SU-DHL-6 (cell line): ENCODE results near the gene AARS2.

Experiments used
- H2AFZ ChIP-seq: fragments of 200-600 bp; sonication (generic); 2 replicates; pipeline ENCODE4 v1.6.1; 2014; ENCODE audit warnings: low read depth, mild to moderate bottlenecking, moderate library complexity, mixed read lengths, antibody characterized with exemption, low read length; ENCODE audit not compliant: severe bottlenecking
- H3F3A ChIP-seq: fragments of 200-600 bp; shearing (Covaris generic); 2 replicates; pipeline ENCODE4 v1.6.0; 2016; ENCODE audit warnings: antibody characterized with exemption, mild to moderate bottlenecking; ENCODE audit not compliant: insufficient read depth
- H3K27ac ChIP-seq: fragments of 200-600 bp; sonication (generic); 2 replicates; pipeline ENCODE4 v1.5.1; 2016; ENCODE audit warnings: low read depth, mild to moderate bottlenecking, low read length, moderate library complexity, mixed read lengths
- H3K27me3 ChIP-seq: fragments of 200-600 bp; sonication (generic), shearing (Covaris generic); 2 replicates; pipeline ENCODE4 v1.6.0; 2014; ENCODE audit warnings: mild to moderate bottlenecking, low read length
- H3K36me3 ChIP-seq: fragments of 200-600 bp; sonication (generic); 2 replicates; pipeline ENCODE4 v1.6.1; 2014; ENCODE audit warnings: mild to moderate bottlenecking, low read length, mixed read lengths
- H3K4me2 ChIP-seq: fragments of 300-600, 200-600 bp; shearing (Covaris generic), sonication (generic); 2 replicates; pipeline ENCODE4 v1.6.0; 2014; ENCODE audit warnings: low read length, low read depth, mild to moderate bottlenecking; ENCODE audit not compliant: poor library complexity, severe bottlenecking
- H3K4me3 ChIP-seq: fragments of 200-600 bp; sonication (generic); 2 replicates; pipeline ENCODE4 v1.5.1; 2014; ENCODE audit warnings: antibody characterized with exemption, low read length, mild to moderate bottlenecking, mixed read lengths; ENCODE audit not compliant: insufficient read depth, poor library complexity, severe bottlenecking
- H3K79me2 ChIP-seq: fragments of 200-600 bp; sonication (generic); 2 replicates; pipeline ENCODE4 v1.6.1; 2014; ENCODE audit warnings: mild to moderate bottlenecking, low read length, moderate library complexity; ENCODE audit not compliant: insufficient read depth
- H3K9ac ChIP-seq: fragments of 200-600 bp; sonication (generic); 2 replicates; pipeline ENCODE4 v1.7.0; 2014; ENCODE audit warnings: mild to moderate bottlenecking, low read length
- H3K9me2 ChIP-seq: fragments of 200-600 bp; sonication (generic); replicated peaks from 2 replicates; pipeline ENCODE4 v1.6.1; 2014; ENCODE audit warnings: low read length; ENCODE audit not compliant: insufficient read depth
- H3K9me3 ChIP-seq: fragments of 200-600 bp; sonication (generic); 2 replicates; pipeline ENCODE4 v1.6.1; 2014; ENCODE audit warnings: low read length, mixed read lengths; ENCODE audit not compliant: insufficient read depth
- H4K20me1 ChIP-seq: fragments of 200-600 bp; sonication (generic); 2 replicates; pipeline ENCODE4 v1.6.1; 2014; ENCODE audit warnings: low read depth, mild to moderate bottlenecking, antibody characterized with exemption, low read length, moderate library complexity, mixed read lengths
- EZH2phosphoT487 ChIP-seq: fragments of 200-600 bp; sonication (generic), shearing (Covaris generic); conservative IDR thresholded peaks from 2 replicates; pipeline ENCODE4 v1.6.1; 2018; ENCODE audit warnings: mild to moderate bottlenecking, antibody characterized with exemption, low read length, moderate library complexity, mixed read lengths
- TF ChIP-seq, protein P1 (sequence below): fragments of 200-600 bp; sonication (generic); IDR thresholded peaks from one replicate; pipeline ENCODE4 v1.5.1; 2017; ENCODE audit warnings: antibody characterized with exemption, mild to moderate bottlenecking, low read length, moderate library complexity; ENCODE audit not compliant: insufficient read depth, poor library complexity, severe bottlenecking

The AARS2 gene

GRCh38 chr6:44269921-44270525, 43.1 kb downstream of the AARS2 start, which contains the start of gene TMEM151B:
TMEM151B (plus strand) TSS chr6:44270450; CDS start chr6:44270743, 293 bp downstream.
- Histone ChIP-seq H3K27me3 (no peaks in the 10 kb centered on the region), H2AFZ (no peak within 1 kb of the TSS), H3F3A (peaks cover 21% of the 10 kb centered on the region), H3K4me3 (peak within 1 kb of the TSS; percentile 27), H3K9ac (no peak within 1 kb of the TSS), H3K9me2 (no peaks in the 10 kb centered on the region), H4K20me1 (no peaks in the 10 kb centered on the region), H3K36me3 (no peaks in the 10 kb centered on the region), H3K9me3 (no peaks in the 10 kb centered on the region), H3K79me2 (no peaks in the 10 kb centered on the region), H3K27ac (no peak within 1 kb of the TSS), H3K4me2 (peak within 1 kb of the TSS; percentile 34)
- TF ChIP-seq, protein P1, sequence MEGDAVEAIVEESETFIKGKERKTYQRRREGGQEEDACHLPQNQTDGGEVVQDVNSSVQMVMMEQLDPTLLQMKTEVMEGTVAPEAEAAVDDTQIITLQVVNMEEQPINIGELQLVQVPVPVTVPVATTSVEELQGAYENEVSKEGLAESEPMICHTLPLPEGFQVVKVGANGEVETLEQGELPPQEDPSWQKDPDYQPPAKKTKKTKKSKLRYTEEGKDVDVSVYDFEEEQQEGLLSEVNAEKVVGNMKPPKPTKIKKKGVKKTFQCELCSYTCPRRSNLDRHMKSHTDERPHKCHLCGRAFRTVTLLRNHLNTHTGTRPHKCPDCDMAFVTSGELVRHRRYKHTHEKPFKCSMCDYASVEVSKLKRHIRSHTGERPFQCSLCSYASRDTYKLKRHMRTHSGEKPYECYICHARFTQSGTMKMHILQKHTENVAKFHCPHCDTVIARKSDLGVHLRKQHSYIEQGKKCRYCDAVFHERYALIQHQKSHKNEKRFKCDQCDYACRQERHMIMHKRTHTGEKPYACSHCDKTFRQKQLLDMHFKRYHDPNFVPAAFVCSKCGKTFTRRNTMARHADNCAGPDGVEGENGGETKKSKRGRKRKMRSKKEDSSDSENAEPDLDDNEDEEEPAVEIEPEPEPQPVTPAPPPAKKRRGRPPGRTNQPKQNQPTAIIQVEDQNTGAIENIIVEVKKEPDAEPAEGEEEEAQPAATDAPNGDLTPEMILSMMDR = no peak

- Histone ChIP-seq H3K9me3 (no peaks in the 10 kb centered on the region), H3K36me3 (no peaks in the 10 kb centered on the region), H3K79me2 (peaks cover 4% of the 10 kb centered on the region), H3K27me3 (no peaks in the 10 kb centered on the region), H3K27ac (no peak overlapping the region), H3F3A (peaks cover 25% of the 10 kb centered on the region), H4K20me1 (no peaks in the 10 kb centered on the region), H3K9ac (no peak overlapping the region), H3K4me2 (no peak overlapping the region), H2AFZ (no peak overlapping the region), H3K4me3 (no peak overlapping the region), H3K9me2 (no peaks in the 10 kb centered on the region)
- TF ChIP-seq, protein P1 = no peak
- no peak for TF ChIP-seq EZH2phosphoT487
Measured at GRCh38 chr6:44269178-44269920, 43.8 kb downstream of the AARS2 start.

DNA sequence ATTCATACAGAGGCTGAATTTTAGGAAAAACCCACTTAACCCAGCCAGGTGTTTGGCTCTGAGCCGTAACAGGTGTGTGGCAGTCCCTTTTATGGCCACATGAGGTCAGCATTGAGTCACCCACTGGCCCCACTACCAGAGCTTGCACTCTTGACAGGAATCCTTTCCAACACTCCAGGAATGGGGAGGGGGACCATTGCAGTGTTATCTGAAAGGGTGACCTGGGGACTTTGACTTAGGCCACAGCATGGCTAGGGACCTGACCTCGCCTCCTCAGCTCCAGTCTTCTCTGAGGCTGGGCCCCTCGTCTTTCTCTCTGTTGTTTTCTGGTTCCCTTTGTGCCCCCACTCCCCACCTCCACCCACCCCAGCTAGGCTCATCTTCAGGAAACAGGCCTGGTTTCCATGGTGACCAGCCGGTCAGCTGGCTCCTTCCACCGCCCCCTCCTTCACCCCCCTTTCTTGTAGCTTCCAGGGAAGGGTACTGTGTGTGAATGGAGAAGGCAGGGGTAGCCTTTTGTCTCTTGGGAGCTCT, 45.0 kb downstream of the AARS2 start:
- no peak overlapping the region for H2AFZ ChIP-seq
- peaks cover 14% of the 10 kb centered on the region for H3K79me2 ChIP-seq
- H3K4me3 ChIP-seq = no peak overlapping the region
- no peak overlapping the region for H3K27ac ChIP-seq
- TF ChIP-seq, protein P1 = peak; percentile 98
- TF ChIP-seq EZH2phosphoT487 = no peak
- H3K9me2 ChIP-seq = no peaks in the 10 kb centered on the region
- no peaks in the 10 kb centered on the region for H3K36me3 ChIP-seq
- H3F3A ChIP-seq = peaks cover 33% of the 10 kb centered on the region
- H3K9ac ChIP-seq = no peak overlapping the region
- no peaks in the 10 kb centered on the region for H3K27me3 ChIP-seq
- no peaks in the 10 kb centered on the region for H4K20me1 ChIP-seq
- no peak overlapping the region for H3K4me2 ChIP-seq
- no peaks in the 10 kb centered on the region for H3K9me3 ChIP-seq
